ENCODE data around the gene THSD4.

Gene THSD4

DNA sequence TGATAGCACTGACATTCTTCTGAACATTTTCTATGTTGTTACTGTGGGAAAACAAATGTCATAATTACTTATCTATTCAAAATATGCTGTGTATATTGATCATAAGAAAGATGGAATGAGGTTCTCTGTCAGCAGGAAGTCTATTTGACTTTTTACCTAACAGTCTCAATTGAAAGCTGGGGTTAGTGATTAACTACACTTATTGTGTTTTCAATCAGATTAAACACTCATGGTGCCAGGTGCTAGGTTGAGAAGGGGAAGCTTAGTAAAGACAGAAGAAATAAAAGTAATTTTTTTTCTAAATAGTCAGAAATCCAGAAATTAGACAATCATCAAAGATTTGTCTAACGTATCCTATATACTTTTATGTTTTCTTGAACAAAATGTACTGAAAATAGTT lies 414.1 kb downstream of the THSD4 start:
- H3K36me3 ChIP-seq (ENCODE audit: insufficient read depth, low read length), result no peaks in the 10 kb centered on the region
- H3K4me3 ChIP-seq (ENCODE audit: low read depth, low read length), result no peak overlapping the region
- H3K27ac ChIP-seq (ENCODE audit: low read depth, low read length), result no peak overlapping the region

DNA sequence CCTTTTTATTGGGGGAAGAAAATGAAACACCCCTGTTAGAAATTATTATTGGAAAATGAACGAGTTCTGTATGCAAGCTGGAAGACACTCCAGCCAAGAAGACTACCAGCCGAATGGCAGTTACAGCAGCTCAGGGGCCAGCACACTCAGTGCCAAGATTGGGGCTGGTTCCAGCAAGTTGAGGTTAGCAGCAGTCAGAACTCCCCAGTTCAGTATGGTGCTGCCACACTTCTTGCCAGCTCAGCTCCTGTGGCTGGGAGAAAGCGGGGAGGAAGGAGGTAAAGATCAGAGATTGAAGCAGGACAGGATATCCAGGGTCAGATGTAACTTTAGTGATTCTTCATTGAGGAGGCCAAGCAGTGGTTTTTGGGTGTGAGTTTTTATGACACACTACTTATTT lies 414.8 kb downstream of the THSD4 start:
- Histone ChIP-seq H3K4me3 (ENCODE audit: low read depth, low read length) (no peak overlapping the region), H3K36me3 (ENCODE audit: insufficient read depth, low read length) (no peaks in the 10 kb centered on the region), H3K27me3 (ENCODE audit: insufficient read depth, low read length) (no peaks in the 10 kb centered on the region), H3K4me1 (ENCODE audit: control insufficient read depth, insufficient read depth, low read length, unreplicated experiment) (no peaks in the 10 kb centered on the region), H2AFZ (ENCODE audit: low read length, unreplicated experiment) (no peak overlapping the region), H3K79me2 (ENCODE audit: control insufficient read depth, insufficient read depth, low read length, unreplicated experiment) (no peaks in the 10 kb centered on the region), H3K27ac (ENCODE audit: low read depth, low read length) (no peak overlapping the region)

More for the DNA sequence above, 414.1 kb downstream of the THSD4 start:
- no peaks in the 10 kb centered on the region for H3K27me3 ChIP-seq (ENCODE audit: insufficient read depth, low read length)
- no peak overlapping the region for H2AFZ ChIP-seq (ENCODE audit: low read length, unreplicated experiment)
- no peaks in the 10 kb centered on the region for H3K4me1 ChIP-seq (ENCODE audit: control insufficient read depth, insufficient read depth, low read length, unreplicated experiment)
- no peaks in the 10 kb centered on the region for H3K79me2 ChIP-seq (ENCODE audit: control insufficient read depth, insufficient read depth, low read length, unreplicated experiment)

DNA sequence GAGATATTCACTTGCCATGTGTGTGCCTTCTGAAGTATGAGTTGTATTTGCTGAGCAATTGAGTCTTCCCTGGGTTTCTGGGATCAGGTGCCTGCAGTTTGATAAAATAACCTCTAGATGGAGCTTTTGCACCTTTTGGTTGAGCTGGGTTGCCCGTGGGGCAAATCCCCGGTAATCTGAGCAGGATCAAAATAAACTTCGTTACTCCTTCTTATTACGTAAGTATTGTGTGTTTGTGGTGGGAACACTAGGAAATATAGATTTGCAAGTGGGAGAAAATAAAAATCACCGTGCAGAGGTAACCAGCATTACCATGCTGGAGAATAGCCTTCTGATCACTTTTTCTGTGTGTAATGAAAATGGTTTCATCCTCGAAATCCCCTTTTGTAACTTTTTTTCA lies 417.7 kb downstream of the THSD4 start:
- no peaks in the 10 kb centered on the region for H3K36me3 ChIP-seq (ENCODE audit: insufficient read depth, low read length)
- no peaks in the 10 kb centered on the region for H3K79me2 ChIP-seq (ENCODE audit: control insufficient read depth, insufficient read depth, low read length, unreplicated experiment)
- no peaks in the 10 kb centered on the region for H3K4me1 ChIP-seq (ENCODE audit: control insufficient read depth, insufficient read depth, low read length, unreplicated experiment)
- H3K4me3 ChIP-seq (ENCODE audit: low read depth, low read length), result no peak overlapping the region
- H3K27me3 ChIP-seq (ENCODE audit: insufficient read depth, low read length), result no peaks in the 10 kb centered on the region
- H2AFZ ChIP-seq (ENCODE audit: low read length, unreplicated experiment), result no peak overlapping the region
- no peak overlapping the region for H3K27ac ChIP-seq (ENCODE audit: low read depth, low read length)

DNA sequence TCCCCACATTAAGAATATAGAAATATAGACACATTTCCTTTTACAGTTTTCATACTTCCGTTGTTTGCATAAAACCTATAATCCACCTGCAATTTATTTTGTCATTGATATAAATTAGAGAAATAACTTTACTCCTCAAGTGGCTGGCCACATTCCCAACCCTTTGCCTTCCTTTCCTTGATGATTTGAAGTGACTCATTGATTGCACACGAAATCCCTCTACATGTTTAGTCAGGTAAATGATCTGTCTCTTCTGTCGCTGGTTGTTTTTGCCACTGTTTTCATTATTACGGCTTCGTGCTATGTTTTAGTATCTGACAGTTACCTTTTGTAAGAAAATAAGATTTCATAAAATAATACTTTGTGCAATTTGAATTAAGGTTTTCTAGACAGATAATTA lies 422.9 kb downstream of the THSD4 start:
- H3K36me3 ChIP-seq (ENCODE audit: insufficient read depth, low read length), result no peaks in the 10 kb centered on the region
- no peak overlapping the region for H3K4me3 ChIP-seq (ENCODE audit: low read depth, low read length)
- H2AFZ ChIP-seq (ENCODE audit: low read length, unreplicated experiment), result no peak overlapping the region
- H3K79me2 ChIP-seq (ENCODE audit: control insufficient read depth, insufficient read depth, low read length, unreplicated experiment), result no peaks in the 10 kb centered on the region
- no peak overlapping the region for H3K27ac ChIP-seq (ENCODE audit: low read depth, low read length)
- H3K27me3 ChIP-seq (ENCODE audit: insufficient read depth, low read length), result no peaks in the 10 kb centered on the region
- no peaks in the 10 kb centered on the region for H3K4me1 ChIP-seq (ENCODE audit: control insufficient read depth, insufficient read depth, low read length, unreplicated experiment)

DNA sequence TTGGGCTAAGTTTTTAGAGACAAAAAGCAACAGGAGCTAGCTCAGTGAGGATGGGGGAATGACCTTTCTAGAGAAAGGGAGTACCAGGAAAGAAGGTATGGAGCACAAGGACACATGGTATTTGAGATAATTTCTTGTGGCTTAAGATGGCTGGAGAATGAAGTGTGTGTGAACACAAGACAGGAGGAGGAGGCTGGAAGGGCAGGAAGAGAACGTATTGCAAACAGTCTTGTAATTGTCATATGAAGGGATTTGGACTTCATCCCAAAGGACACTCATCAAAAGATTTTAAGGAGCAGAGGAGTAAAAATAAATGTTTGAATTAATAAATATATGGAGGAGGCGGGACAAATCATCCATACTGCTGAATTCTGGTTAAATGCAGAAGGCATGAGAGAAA lies 426.5 kb downstream of the THSD4 start:
- no peak overlapping the region for H2AFZ ChIP-seq (ENCODE audit: low read length, unreplicated experiment)
- H3K4me1 ChIP-seq (ENCODE audit: control insufficient read depth, insufficient read depth, low read length, unreplicated experiment), result no peaks in the 10 kb centered on the region
- no peaks in the 10 kb centered on the region for H3K79me2 ChIP-seq (ENCODE audit: control insufficient read depth, insufficient read depth, low read length, unreplicated experiment)
- H3K27ac ChIP-seq (ENCODE audit: low read depth, low read length), result no peak overlapping the region
- no peaks in the 10 kb centered on the region for H3K36me3 ChIP-seq (ENCODE audit: insufficient read depth, low read length)
- H3K4me3 ChIP-seq (ENCODE audit: low read depth, low read length), result no peak overlapping the region
- no peaks in the 10 kb centered on the region for H3K27me3 ChIP-seq (ENCODE audit: insufficient read depth, low read length)

DNA sequence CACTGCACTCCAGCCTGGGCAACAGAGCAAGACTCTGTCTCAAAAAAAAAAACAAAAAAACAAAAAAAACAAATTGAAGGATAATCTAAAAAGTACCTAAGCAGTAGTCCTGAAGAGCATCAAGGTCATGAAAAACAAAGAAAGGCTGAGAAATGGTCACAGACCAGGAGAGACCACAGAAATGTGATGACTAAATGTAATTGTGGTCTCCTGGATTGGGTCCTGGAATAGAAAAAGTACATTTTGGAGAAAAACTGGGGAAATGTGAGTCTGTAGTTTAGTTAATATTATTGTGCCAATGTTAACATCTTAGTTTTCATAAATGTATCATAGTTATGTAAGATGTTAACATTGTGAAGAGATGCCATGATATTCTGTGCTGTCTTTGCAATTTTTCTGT lies 427.6 kb downstream of the THSD4 start:
- H3K79me2 ChIP-seq (ENCODE audit: control insufficient read depth, insufficient read depth, low read length, unreplicated experiment), result no peaks in the 10 kb centered on the region
- no peaks in the 10 kb centered on the region for H3K4me1 ChIP-seq (ENCODE audit: control insufficient read depth, insufficient read depth, low read length, unreplicated experiment)
- no peak overlapping the region for H3K27ac ChIP-seq (ENCODE audit: low read depth, low read length)
- no peak overlapping the region for H3K4me3 ChIP-seq (ENCODE audit: low read depth, low read length)
- H3K36me3 ChIP-seq (ENCODE audit: insufficient read depth, low read length), result no peaks in the 10 kb centered on the region
- no peak overlapping the region for H2AFZ ChIP-seq (ENCODE audit: low read length, unreplicated experiment)
- no peaks in the 10 kb centered on the region for H3K27me3 ChIP-seq (ENCODE audit: insufficient read depth, low read length)

DNA sequence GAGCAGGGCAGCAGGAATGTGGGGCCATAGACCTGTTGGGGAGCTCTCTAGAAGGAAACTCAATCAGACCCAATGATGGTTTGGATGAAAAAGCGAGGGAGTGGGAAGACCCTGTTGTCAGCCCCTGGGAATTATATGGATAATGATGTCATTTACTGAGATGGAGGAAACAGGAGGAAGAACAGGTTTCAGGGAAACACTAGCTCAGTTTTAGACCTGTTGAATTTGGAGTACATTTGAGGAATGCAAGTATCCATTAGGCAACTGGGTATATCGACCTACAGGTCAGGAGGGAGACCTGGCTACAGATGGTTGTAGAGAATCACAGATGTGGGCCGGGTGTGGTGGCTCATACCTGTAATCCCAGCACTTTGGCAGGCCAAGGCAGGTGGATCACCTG lies 428.1 kb downstream of the THSD4 start:
- Histone ChIP-seq H3K4me1 (ENCODE audit: control insufficient read depth, insufficient read depth, low read length, unreplicated experiment) (no peaks in the 10 kb centered on the region), H3K27me3 (ENCODE audit: insufficient read depth, low read length) (no peaks in the 10 kb centered on the region), H3K27ac (ENCODE audit: low read depth, low read length) (no peak overlapping the region), H3K36me3 (ENCODE audit: insufficient read depth, low read length) (no peaks in the 10 kb centered on the region), H3K79me2 (ENCODE audit: control insufficient read depth, insufficient read depth, low read length, unreplicated experiment) (no peaks in the 10 kb centered on the region), H2AFZ (ENCODE audit: low read length, unreplicated experiment) (no peak overlapping the region), H3K4me3 (ENCODE audit: low read depth, low read length) (no peak overlapping the region)

DNA sequence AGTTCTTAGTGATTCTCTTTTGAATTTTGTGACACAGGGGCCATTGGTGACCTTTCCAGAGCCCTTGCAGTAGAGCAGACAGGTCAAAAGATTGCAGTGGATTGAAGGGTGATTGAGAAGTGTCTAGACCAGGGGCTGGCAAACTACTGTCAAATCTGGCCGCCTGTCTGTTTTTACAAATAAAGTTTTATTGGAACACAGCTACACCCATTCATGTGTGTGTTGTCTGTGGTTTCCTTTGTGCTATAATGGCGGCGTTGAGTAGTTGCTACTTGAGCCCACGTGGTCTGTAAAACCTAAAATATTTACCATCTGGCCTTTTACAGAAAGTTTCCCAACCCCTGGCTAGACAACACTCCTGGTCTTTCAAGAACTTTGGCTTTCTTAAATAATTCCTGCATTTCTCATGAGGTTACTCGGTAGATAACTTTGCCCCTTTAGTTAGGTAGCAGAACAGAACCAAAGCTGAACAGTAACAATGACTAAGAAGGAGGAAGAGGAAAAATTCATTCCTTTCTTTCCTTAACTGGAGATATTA lies 430.0 kb downstream of the THSD4 start:
- Histone ChIP-seq H3K36me3 (ENCODE audit: insufficient read depth, low read length) (no peaks in the 10 kb centered on the region), H3K79me2 (ENCODE audit: control insufficient read depth, insufficient read depth, low read length, unreplicated experiment) (no peaks in the 10 kb centered on the region), H3K27ac (ENCODE audit: low read depth, low read length) (no peak overlapping the region), H2AFZ (ENCODE audit: low read length, unreplicated experiment) (no peak overlapping the region), H3K4me1 (ENCODE audit: control insufficient read depth, insufficient read depth, low read length, unreplicated experiment) (no peaks in the 10 kb centered on the region), H3K4me3 (ENCODE audit: low read depth, low read length) (no peak overlapping the region), H3K27me3 (ENCODE audit: insufficient read depth, low read length) (no peaks in the 10 kb centered on the region)

DNA sequence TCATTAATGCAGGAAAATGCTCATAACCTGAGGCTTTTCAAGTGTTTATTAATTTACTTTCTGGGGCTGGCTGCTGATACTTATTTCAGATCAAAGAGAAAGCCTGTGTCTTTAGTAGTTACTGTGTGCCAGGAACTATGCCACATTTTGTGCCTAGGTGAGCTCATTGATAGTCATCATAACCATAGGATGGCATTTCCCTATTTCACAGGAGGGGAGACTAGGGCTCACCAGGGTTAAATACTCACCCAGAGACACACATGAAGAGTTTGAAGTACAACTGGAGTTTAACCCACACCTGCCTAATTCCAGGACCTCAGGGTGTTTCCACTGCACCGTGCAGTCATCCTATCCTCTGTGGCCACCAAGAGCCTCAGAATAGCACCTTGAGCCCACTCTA lies 430.7 kb downstream of the THSD4 start:
- no peak overlapping the region for H3K27ac ChIP-seq (ENCODE audit: low read depth, low read length)
- no peaks in the 10 kb centered on the region for H3K27me3 ChIP-seq (ENCODE audit: insufficient read depth, low read length)
- no peaks in the 10 kb centered on the region for H3K79me2 ChIP-seq (ENCODE audit: control insufficient read depth, insufficient read depth, low read length, unreplicated experiment)
- no peak overlapping the region for H2AFZ ChIP-seq (ENCODE audit: low read length, unreplicated experiment)
- H3K36me3 ChIP-seq (ENCODE audit: insufficient read depth, low read length), result no peaks in the 10 kb centered on the region
- no peak overlapping the region for H3K4me3 ChIP-seq (ENCODE audit: low read depth, low read length)
- H3K4me1 ChIP-seq (ENCODE audit: control insufficient read depth, insufficient read depth, low read length, unreplicated experiment), result no peaks in the 10 kb centered on the region

DNA sequence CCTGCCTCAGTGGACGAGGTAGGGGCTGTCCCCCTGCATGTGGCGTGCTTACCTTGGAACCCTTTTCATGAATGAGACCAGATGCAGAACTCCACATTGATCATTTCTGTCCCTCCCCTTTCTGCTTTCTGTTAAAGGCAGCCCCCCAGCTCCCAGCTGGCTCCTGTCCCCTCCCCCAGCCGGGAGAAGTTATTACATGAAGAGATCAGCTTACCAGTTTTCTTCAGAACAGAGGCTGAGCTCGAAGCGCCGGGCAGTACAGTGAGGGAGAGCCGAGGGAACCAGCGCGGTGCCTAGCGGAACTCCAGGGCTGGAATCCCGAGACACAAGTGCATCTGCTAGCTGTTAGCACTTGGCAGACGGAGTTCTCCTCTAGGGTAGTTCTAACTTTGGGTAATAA lies 431.7 kb downstream of the THSD4 start:
- Histone ChIP-seq H3K27me3 (ENCODE audit: insufficient read depth, low read length) (no peaks in the 10 kb centered on the region), H3K4me3 (ENCODE audit: low read depth, low read length) (no peak overlapping the region), H3K27ac (ENCODE audit: low read depth, low read length) (no peak overlapping the region), H2AFZ (ENCODE audit: low read length, unreplicated experiment) (no peak overlapping the region), H3K36me3 (ENCODE audit: insufficient read depth, low read length) (no peaks in the 10 kb centered on the region), H3K79me2 (ENCODE audit: control insufficient read depth, insufficient read depth, low read length, unreplicated experiment) (no peaks in the 10 kb centered on the region), H3K4me1 (ENCODE audit: control insufficient read depth, insufficient read depth, low read length, unreplicated experiment) (no peaks in the 10 kb centered on the region)

DNA sequence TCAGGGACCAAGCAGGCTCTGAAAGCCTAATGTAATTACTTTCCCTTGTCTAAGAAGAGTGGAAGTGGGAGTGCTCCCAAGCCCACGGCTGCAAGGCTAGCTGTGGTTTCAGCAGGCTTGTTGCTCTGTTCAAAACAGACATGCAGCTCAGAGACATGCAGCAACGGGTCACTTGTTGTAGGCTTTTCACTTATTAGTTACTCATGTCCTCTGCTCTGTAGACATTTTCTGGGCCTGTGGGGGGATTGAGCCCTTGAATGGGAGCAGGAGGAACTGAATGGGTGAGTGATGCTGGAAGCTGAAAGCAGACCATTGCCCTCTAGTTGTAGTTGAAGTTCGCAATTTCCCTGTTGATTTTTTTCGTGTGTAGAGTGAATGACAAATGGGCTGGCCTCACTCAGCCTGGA lies 433.1 kb downstream of the THSD4 start:
- Histone ChIP-seq H3K27me3 (ENCODE audit: insufficient read depth, low read length) (no peaks in the 10 kb centered on the region), H3K4me1 (ENCODE audit: control insufficient read depth, insufficient read depth, low read length, unreplicated experiment) (no peaks in the 10 kb centered on the region), H3K36me3 (ENCODE audit: insufficient read depth, low read length) (no peaks in the 10 kb centered on the region), H3K79me2 (ENCODE audit: control insufficient read depth, insufficient read depth, low read length, unreplicated experiment) (no peaks in the 10 kb centered on the region), H3K4me3 (ENCODE audit: low read depth, low read length) (no peak overlapping the region), H3K27ac (ENCODE audit: low read depth, low read length) (no peak overlapping the region), H2AFZ (ENCODE audit: low read length, unreplicated experiment) (no peak overlapping the region)

Data from ACC112 (cell line).